Lower lobe of right lung (tissue), 2 donors: ENCODE results near the gene TSR3. TPM values are rescaled to one million over a fixed set of nuclear protein-coding genes. Genes with fewer than 3 reads are reported as not detected.

Experiments used
- ATAC-seq, 2 donors: fragments of 200-7000 bp; cut with Tn5 transposase; one replicate each; pipeline ENCODE4 v1.9.1; 2020 to 2022; ENCODE audit warnings: mild to moderate bottlenecking in 2 of 2, moderate library complexity in 2 of 2
- DNase-seq: peaks from one replicate; pipeline ENCODE4 v3.0.0-alpha.2; 2020
- H3K27ac ChIP-seq: fragments of 200-600 bp; one replicate; pipeline ENCODE4 v1.8.0; 2022
- H3K27me3 ChIP-seq: fragments of 200-600 bp; one replicate; pipeline ENCODE4 v1.8.0; 2022; ENCODE audit warnings: low read depth
- H3K36me3 ChIP-seq: fragments of 200-600 bp; one replicate; pipeline ENCODE4 v1.8.0; 2022; ENCODE audit warnings: mild to moderate bottlenecking
- H3K4me1 ChIP-seq: fragments of 200-600 bp; one replicate; pipeline ENCODE4 v1.8.0; 2022
- H3K4me3 ChIP-seq: fragments of 200-600 bp; one replicate; pipeline ENCODE4 v1.8.0; 2022; ENCODE audit warnings: mild to moderate bottlenecking
- H3K9me3 ChIP-seq: fragments of 200-600 bp; one replicate; pipeline ENCODE4 v1.8.0; 2022
- intact Hi-C: fragments of 100-400 bp; cut with DNase I; formaldehyde crosslinking; loops from one replicate; pipeline ENCODE4 v1.11.0; 2022
- total RNA-seq: library from RNA; stranded (reverse); fragmentation: NEBNext Ultra II Directional; extraction: Animal tissue kit (Norgen Biotek cat#: 25700); gene quantifications from one replicate; pipeline ENCODE4 v1.2.1, GENCODE V29; 2021
- TF ChIP-seq, protein P1 (sequence below): fragments of 200-600 bp; IDR thresholded peaks from one replicate; pipeline ENCODE4 v1.8.0; 2022; ENCODE audit warnings: antibody characterized with exemption, mild to moderate bottlenecking
- donor health status: DM: no; HTN: yes; CAD: no; lungs with severe emphysema.

TSR3 gene
- total RNA-seq, 1 donor from 2014 or later = 39.5 TPM

DNA sequence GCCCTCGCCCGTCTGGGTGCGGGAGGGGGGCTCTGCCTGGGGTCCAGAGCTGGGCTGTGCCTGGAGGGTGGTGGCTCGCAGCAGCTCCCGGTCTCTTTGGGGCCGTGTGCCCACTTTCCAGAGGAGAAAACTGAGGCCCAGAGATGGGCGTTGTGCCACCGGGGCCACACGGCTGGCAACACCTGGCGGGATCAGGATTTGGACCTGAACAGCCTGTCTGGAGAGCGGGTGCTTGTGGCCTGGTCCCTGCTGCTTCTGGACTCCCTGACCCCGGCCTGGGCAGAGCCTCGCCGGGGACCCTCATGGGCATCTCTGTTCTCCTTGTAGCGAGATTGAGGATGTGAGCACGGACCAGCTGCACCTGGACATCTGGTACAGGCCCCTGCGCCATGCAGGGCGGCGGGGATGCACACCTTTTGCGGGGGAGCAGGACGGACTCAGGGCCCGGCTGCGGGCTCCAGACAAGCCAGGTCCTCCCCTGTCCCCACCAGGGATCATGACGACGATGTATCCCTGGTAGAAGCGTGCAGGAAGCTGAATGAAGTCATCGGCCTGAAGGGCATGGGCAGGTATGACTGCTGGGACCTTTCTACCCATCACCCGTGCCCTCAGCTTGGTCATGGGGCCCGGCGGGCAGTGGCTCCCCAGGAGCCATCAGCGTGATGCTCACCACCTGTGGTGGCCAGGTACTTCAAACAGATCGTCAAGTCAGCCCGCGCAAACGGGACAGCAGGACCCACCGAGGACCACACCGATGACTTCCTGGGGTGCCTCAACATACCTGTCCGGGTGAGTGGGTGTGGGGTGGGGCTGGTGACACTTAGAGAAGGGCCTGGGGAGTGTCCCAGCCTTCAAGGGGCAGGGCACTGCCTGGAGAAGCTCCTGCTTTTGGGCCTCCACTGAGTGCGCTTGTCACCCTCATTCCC, 9.9 kb downstream of the TSR3 start:
- no peak overlapping the region for H3K27ac ChIP-seq
- TF ChIP-seq, protein P1, sequence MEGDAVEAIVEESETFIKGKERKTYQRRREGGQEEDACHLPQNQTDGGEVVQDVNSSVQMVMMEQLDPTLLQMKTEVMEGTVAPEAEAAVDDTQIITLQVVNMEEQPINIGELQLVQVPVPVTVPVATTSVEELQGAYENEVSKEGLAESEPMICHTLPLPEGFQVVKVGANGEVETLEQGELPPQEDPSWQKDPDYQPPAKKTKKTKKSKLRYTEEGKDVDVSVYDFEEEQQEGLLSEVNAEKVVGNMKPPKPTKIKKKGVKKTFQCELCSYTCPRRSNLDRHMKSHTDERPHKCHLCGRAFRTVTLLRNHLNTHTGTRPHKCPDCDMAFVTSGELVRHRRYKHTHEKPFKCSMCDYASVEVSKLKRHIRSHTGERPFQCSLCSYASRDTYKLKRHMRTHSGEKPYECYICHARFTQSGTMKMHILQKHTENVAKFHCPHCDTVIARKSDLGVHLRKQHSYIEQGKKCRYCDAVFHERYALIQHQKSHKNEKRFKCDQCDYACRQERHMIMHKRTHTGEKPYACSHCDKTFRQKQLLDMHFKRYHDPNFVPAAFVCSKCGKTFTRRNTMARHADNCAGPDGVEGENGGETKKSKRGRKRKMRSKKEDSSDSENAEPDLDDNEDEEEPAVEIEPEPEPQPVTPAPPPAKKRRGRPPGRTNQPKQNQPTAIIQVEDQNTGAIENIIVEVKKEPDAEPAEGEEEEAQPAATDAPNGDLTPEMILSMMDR = no peak
- DNase-seq (no peak), ATAC-seq (no peak)
- no peaks in the 10 kb centered on the region for H3K27me3 ChIP-seq
- H3K9me3 ChIP-seq = no peaks in the 10 kb centered on the region
- intact Hi-C loops = no loop called here
- H3K4me1 ChIP-seq = peaks cover 17% of the 10 kb centered on the region
- no peak overlapping the region for H3K4me3 ChIP-seq
- no peaks in the 10 kb centered on the region for H3K36me3 ChIP-seq

DNA sequence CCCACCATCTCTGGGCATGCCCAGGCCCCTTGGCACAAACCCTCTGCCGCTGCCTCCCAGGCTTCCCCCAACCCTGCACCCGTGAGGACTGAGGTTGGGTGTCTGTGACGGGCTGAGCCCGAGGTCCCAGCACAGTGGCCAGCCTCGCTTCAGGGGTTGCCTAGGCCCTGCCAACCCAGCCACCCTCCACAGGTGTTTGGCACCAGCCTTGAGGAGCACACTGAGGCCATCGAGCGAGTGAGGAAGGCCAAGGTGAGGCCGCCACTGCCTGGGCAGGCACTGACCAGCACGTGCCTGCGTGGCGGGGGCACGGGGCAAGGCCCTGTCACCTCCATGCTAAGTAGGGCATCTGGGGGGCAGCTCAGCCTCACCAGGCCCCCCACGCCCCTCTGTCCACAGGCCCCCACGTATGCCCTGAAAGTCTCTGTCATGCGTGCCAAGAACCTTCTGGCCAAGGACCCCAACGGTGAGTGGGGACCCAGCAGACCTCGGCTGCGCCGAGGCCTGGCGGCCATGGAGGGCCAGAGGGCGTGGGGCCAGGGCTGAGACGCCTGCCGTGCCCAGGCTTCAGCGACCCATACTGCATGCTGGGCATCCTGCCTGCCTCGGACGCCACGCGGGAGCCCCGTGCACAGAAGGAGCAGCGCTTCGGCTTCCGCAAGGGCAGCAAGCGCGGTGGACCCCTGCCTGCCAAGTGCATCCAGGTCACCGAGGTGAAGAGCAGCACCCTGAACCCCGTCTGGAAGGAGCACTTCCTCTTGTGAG, 10.8 kb downstream of the TSR3 start:
- no peak for ATAC-seq
- intact Hi-C loops = no loop called here
- Histone ChIP-seq H3K9me3 (no peaks in the 10 kb centered on the region), H3K4me3 (no peak overlapping the region), H3K27ac (no peak overlapping the region), H3K36me3 (no peaks in the 10 kb centered on the region), H3K4me1 (peaks cover 17% of the 10 kb centered on the region), H3K27me3 (peaks cover 6% of the 10 kb centered on the region)
- TF ChIP-seq, protein P1 = no peak
- no peak for DNase-seq

- Histone ChIP-seq H3K9me3 (no peaks in the 10 kb centered on the region), H3K4me3 (no peak overlapping the region), H3K36me3 (no peaks in the 10 kb centered on the region), H3K27ac (no peak overlapping the region), H3K4me1 (peaks cover 25% of the 10 kb centered on the region), H3K27me3 (peaks cover 24% of the 10 kb centered on the region)
- ATAC-seq (no peak), DNase-seq (no peak)
- TF ChIP-seq, protein P1 = no peak
- intact Hi-C loops = no loop called here
These were observed 12.6 kb downstream of the TSR3 start for GRCh38 chr16:1338855-1339675.

DNA sequence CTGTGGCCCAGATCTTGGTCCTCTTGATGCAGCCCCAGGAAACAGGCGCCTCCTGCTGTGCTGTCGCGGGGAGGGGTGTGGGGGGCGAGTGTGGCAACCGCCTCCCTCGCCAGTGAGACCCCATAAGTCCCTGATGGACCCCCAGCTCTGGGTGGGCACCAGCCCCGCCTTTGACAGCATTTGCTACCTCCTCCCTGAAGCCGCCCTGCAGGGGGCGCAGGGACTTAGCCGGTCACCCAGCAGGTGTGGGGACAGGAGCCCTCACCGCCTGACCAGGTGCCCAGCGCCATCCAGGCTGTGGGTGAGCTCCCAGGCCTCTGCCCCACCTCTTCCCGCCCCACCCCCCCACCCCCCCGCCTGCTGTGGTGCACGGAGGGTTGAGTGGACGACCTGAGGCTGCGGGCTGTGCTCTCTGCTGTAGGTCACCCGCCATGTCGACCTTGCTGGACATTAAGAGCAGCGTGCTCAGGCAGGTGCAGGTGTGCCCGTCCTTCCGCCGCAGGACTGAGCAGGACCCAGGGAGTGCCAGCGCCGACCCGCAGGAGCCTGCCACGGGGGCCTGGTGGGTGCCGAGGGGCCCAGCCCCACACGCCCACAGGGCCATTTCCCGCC, 13.5 kb downstream of the TSR3 start:
- no peak overlapping the region for H3K4me3 ChIP-seq
- no peaks in the 10 kb centered on the region for H3K36me3 ChIP-seq
- ATAC-seq = no peak
- H3K4me1 ChIP-seq = peaks cover 24% of the 10 kb centered on the region
- TF ChIP-seq, protein P1 = no peak
- peaks cover 32% of the 10 kb centered on the region for H3K27me3 ChIP-seq
- H3K9me3 ChIP-seq = no peaks in the 10 kb centered on the region
- H3K27ac ChIP-seq = no peak overlapping the region
- DNase-seq = no peak
- intact Hi-C loops = no loop called here

- TF ChIP-seq, protein P1 = no peak
- intact Hi-C loops = no loop called here
- no peak overlapping the region for H3K27ac ChIP-seq
- peaks cover 27% of the 10 kb centered on the region for H3K4me1 ChIP-seq
- H3K4me3 ChIP-seq = no peak overlapping the region
- ATAC-seq (no peak), DNase-seq (no peak)
- H3K36me3 ChIP-seq = no peaks in the 10 kb centered on the region
- H3K9me3 ChIP-seq = no peaks in the 10 kb centered on the region
- H3K27me3 ChIP-seq = peaks cover 40% of the 10 kb centered on the region
These were observed 14.2 kb downstream of the TSR3 start for GRCh38 chr16:1337486-1337885.
